Liver (tissue), 9 donors: Measurements from ENCODE around the gene CELF2. TPM values are rescaled to one million over a fixed set of nuclear protein-coding genes. Genes with fewer than 3 reads are reported as not detected.

Experiments
- DNase-seq: peaks from one replicate; pipeline ENCODE4 v3.0.0-alpha.2; 2017; ENCODE audit warnings: low spot score
- H3K27ac ChIP-seq, 2 donors: one replicate each; pipeline ENCODE4 v1.7.0; 2013; ENCODE audit warnings: inconsistent platforms in 2 of 2, low read length in 2 of 2, control low read depth in 1 of 2, low read depth in 1 of 2, mild to moderate bottlenecking in 1 of 2
- H3K27me3 ChIP-seq, 4 donors: one replicate each; pipeline versions ENCODE4 v1.6.1 to v1.7.0; 2013; ENCODE audit warnings: low read length in 3 of 4, inconsistent platforms in 1 of 4, mild to moderate bottlenecking in 1 of 4, moderate library complexity in 1 of 4; ENCODE audit not compliant: control insufficient read depth in 4 of 4, insufficient read depth in 4 of 4
- H3K36me3 ChIP-seq, 4 donors: one replicate each; pipeline versions ENCODE4 v1.6.1 to v1.7.0; 2013; ENCODE audit warnings: low read length in 3 of 4, mild to moderate bottlenecking in 3 of 4, low read depth in 1 of 4, moderate library complexity in 1 of 4; ENCODE audit not compliant: control insufficient read depth in 4 of 4, insufficient read depth in 3 of 4
- H3K4me1 ChIP-seq, 4 donors: one replicate each; pipeline versions ENCODE4 v1.6.1 to v1.7.0; 2013; ENCODE audit warnings: low read length in 3 of 4, mild to moderate bottlenecking in 3 of 4, moderate library complexity in 1 of 4; ENCODE audit not compliant: control insufficient read depth in 4 of 4, insufficient read depth in 4 of 4
- H3K4me3 ChIP-seq, 3 donors: one replicate each; pipeline versions ENCODE4 v1.6.1 to v1.7.0; 2013; ENCODE audit warnings: low read length in 3 of 3, control low read depth in 1 of 3, low read depth in 1 of 3, mild to moderate bottlenecking in 1 of 3
- H3K9ac ChIP-seq, 2 donors: one replicate each; pipeline ENCODE4 v1.7.0; 2013; ENCODE audit warnings: low read length in 2 of 2, mild to moderate bottlenecking in 2 of 2, moderate library complexity in 2 of 2, control low read depth in 1 of 2, low read depth in 1 of 2
- H3K9me3 ChIP-seq, 4 donors: one replicate each; pipeline versions ENCODE4 v1.6.1 to v1.7.0; 2013; ENCODE audit warnings: low read length in 3 of 4; ENCODE audit not compliant: control insufficient read depth in 4 of 4
- ATF3 ChIP-seq: IDR thresholded peaks from 2 replicates; pipeline ENCODE4 v1.6.1; 2016; ENCODE audit warnings: antibody characterized with exemption
- CTCF ChIP-seq: fragments of 150-350 bp; IDR thresholded peaks from 2 replicates; pipeline ENCODE4 v1.5.1; 2017; ENCODE audit warnings: improper control_type of control experiment, low read depth, low read length; ENCODE audit not compliant: missing input control
- EGR1 ChIP-seq, 2 donors: IDR thresholded peaks; 2 replicates each; pipeline ENCODE4 v1.6.1; 2016 to 2018; ENCODE audit warnings: antibody characterized with exemption in 2 of 2, low read depth in 2 of 2
- FOXA1 ChIP-seq: IDR thresholded peaks from 2 replicates; pipeline ENCODE4 v1.6.1; 2016; ENCODE audit warnings: antibody characterized with exemption
- FOXA2 ChIP-seq: IDR thresholded peaks from 2 replicates; pipeline ENCODE4 v1.6.1; 2016; ENCODE audit warnings: antibody characterized with exemption
- GABPA ChIP-seq, 2 donors: IDR thresholded peaks in 1 of 2; conservative IDR thresholded peaks in 1 of 2; 2 replicates each; pipeline ENCODE4 v1.6.1; 2016; ENCODE audit warnings: antibody characterized with exemption in 2 of 2, mild to moderate bottlenecking in 1 of 2, moderate library complexity in 1 of 2
- HNF4A ChIP-seq, 2 donors: conservative IDR thresholded peaks; 2 replicates each; pipeline ENCODE4 v1.6.1; 2016; ENCODE audit warnings: antibody characterized with exemption in 2 of 2, mild to moderate bottlenecking in 2 of 2
- HNF4G ChIP-seq: IDR thresholded peaks from 2 replicates; pipeline ENCODE4 v1.6.1; 2016; ENCODE audit warnings: antibody characterized with exemption
- JUND ChIP-seq, 2 donors: IDR thresholded peaks; 2 replicates each; pipeline ENCODE4 v1.6.1; 2016; ENCODE audit warnings: antibody characterized with exemption in 2 of 2
- NR2F2 ChIP-seq: IDR thresholded peaks from 2 replicates; pipeline ENCODE4 v1.6.1; 2016; ENCODE audit warnings: antibody characterized with exemption
- RAD21 ChIP-seq, 2 donors: IDR thresholded peaks; 2 replicates each; pipeline ENCODE4 v1.6.1; 2016; ENCODE audit warnings: antibody characterized with exemption in 2 of 2, mild to moderate bottlenecking in 2 of 2
- RXRA ChIP-seq, 2 donors: IDR thresholded peaks; 2 replicates each; pipeline ENCODE4 v1.6.1; 2017 to 2018; ENCODE audit warnings: antibody characterized with exemption in 2 of 2, mild to moderate bottlenecking in 1 of 2
- SP1 ChIP-seq: IDR thresholded peaks from 2 replicates; pipeline ENCODE4 v1.6.1; 2018; ENCODE audit warnings: antibody characterized with exemption, mild to moderate bottlenecking
- TAF1 ChIP-seq: conservative IDR thresholded peaks from 2 replicates; pipeline ENCODE4 v1.6.1; 2016; ENCODE audit warnings: antibody characterized with exemption, mild to moderate bottlenecking
- YY1 ChIP-seq: IDR thresholded peaks from 2 replicates; pipeline ENCODE4 v1.6.1; 2016; ENCODE audit warnings: antibody characterized with exemption, mild to moderate bottlenecking
- WGBS: extraction: QIAGEN DNeasy Blood & Tissue Kit; methylation state at CpG from one replicate; pipeline ENCODE4 v1.1.7; 2013; 5-methylcytosine and 5-hydroxymethylcytosine counted together
- polyA plus RNA-seq, 2 donors: library from polyadenylated mRNA; stranded (reverse) in 1 of 2; unstranded in 1 of 2; fragments of 200-250 nt in 1 of 2; fragments of >200 nt in 1 of 2; fragmentation: Nextera tagmentation in 1 of 2; extraction: Ambion mirVana in 1 of 2; gene quantifications; one replicate each; pipeline versions ENCODE4 v1.2.1 to v1.2.3, GENCODE V29; 2013 to 2015
- total RNA-seq, 2 donors: library from RNA; depleted of rRNA; stranded (reverse); fragments of >200 nt; gene quantifications; one replicate each; pipeline ENCODE4 v1.2.3, GENCODE V29; 2014
- TF ChIP-seq, protein P1 (sequence below): IDR thresholded peaks from 2 replicates; pipeline ENCODE4 v1.6.1; 2016; ENCODE audit warnings: antibody characterized with exemption, mild to moderate bottlenecking
- TF ChIP-seq, protein P2 (sequence below): IDR thresholded peaks from 2 replicates; pipeline ENCODE4 v1.6.1; 2016; ENCODE audit warnings: antibody characterized with exemption
- TF ChIP-seq, protein P3 (sequence below): IDR thresholded peaks from 2 replicates; pipeline ENCODE4 v1.6.1; 2016; ENCODE audit warnings: antibody characterized with exemption
- donor health status: healthy.
- donor health status: healthy.
- donor health status: healthy.
- donor health status: healthy.
- donor health status: healthy.

CELF2 gene
- total and polyA plus RNA-seq, 4 donors, result 1.4 to 8.5 (median 5.6) TPM

DNA sequence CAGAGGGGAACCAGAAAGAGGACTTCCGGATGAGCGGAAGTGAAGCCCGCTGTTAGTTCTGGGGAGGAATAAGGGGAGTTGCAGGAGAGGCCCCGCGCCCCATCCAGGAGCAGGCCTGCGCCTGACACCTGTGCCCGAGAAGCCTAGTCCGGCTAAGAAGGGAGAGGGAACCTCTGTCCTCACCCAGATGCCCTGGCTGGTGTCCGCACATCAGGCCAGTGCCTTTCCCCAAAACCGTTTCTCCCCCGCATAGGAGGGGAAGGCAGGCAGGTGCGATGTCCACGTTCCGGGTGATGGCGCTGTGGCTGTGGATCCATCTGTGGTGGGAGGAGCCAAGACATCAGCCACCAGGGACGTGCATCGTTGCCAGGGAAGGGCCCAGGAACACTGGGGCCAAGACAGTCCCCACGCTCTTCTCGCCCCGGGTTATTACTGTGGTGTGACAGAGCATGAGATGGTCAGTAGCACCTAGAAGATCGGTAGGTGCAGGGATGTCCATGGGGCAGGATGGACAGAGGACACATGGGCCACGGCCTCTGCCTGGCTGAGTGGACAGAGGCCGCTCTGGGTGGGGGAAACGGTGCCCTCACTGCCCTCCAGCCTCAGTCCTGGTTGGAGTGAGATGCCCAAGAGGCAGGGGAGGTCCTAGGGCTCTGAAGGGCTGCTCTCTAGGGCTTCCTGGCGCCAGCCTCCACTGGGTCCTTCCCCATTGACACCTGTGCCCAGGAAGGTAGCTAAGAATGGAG is 262.7 kb downstream of the CELF2 start:
- DNase-seq, result no peak
- H3K27me3 ChIP-seq, result no peaks in the 10 kb centered on the region
- H3K9me3 ChIP-seq, result no peaks in the 10 kb centered on the region
- 92% methylated on average over 25 of the region's 25 CpGs for WGBS
- TF ChIP-seq, protein P1, sequence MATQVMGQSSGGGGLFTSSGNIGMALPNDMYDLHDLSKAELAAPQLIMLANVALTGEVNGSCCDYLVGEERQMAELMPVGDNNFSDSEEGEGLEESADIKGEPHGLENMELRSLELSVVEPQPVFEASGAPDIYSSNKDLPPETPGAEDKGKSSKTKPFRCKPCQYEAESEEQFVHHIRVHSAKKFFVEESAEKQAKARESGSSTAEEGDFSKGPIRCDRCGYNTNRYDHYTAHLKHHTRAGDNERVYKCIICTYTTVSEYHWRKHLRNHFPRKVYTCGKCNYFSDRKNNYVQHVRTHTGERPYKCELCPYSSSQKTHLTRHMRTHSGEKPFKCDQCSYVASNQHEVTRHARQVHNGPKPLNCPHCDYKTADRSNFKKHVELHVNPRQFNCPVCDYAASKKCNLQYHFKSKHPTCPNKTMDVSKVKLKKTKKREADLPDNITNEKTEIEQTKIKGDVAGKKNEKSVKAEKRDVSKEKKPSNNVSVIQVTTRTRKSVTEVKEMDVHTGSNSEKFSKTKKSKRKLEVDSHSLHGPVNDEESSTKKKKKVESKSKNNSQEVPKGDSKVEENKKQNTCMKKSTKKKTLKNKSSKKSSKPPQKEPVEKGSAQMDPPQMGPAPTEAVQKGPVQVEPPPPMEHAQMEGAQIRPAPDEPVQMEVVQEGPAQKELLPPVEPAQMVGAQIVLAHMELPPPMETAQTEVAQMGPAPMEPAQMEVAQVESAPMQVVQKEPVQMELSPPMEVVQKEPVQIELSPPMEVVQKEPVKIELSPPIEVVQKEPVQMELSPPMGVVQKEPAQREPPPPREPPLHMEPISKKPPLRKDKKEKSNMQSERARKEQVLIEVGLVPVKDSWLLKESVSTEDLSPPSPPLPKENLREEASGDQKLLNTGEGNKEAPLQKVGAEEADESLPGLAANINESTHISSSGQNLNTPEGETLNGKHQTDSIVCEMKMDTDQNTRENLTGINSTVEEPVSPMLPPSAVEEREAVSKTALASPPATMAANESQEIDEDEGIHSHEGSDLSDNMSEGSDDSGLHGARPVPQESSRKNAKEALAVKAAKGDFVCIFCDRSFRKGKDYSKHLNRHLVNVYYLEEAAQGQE, result no peak
- TF ChIP-seq HNF4G, result no peak
- TF ChIP-seq FOXA2, result no peak
- no peak for TF ChIP-seq CTCF
- no peak for TF ChIP-seq FOXA1
- H3K9ac ChIP-seq, result no peak overlapping the region
- peaks cover 0 to 6% (median 0%) of the 10 kb centered on the region in 4 donors for H3K36me3 ChIP-seq
- no peaks in the 10 kb centered on the region for H3K4me1 ChIP-seq
- H3K27ac ChIP-seq, result no peak overlapping the region
- H3K4me3 ChIP-seq, result no peak overlapping the region

GRCh38 chr10:11282156-11282555 is 264.5 kb downstream of the CELF2 start:
- Histone ChIP-seq H3K9me3 (no peaks in the 10 kb centered on the region), H3K27me3 (no peaks in the 10 kb centered on the region), H3K27ac (no peak overlapping the region), H3K4me3 (no peak overlapping the region), H3K4me1 (no peaks in the 10 kb centered on the region), H3K9ac (no peak overlapping the region), H3K36me3 (no peaks in the 10 kb centered on the region)
- no peak for DNase-seq
- TF ChIP-seq GABPA (IDR thresholded peaks at IDR 0.05 in 1 of 2, conservative IDR thresholded peaks at IDR 0.05 in 1 of 2) (no peak), CTCF (no peak), YY1 (no peak), SP1 (no peak), NR2F2 (no peak), HNF4A (conservative IDR thresholded peaks at IDR 0.05) (no peak), RAD21 (IDR thresholded peaks at IDR 0.05) (no peak), ATF3 (no peak), JUND (IDR thresholded peaks at IDR 0.05) (no peak), TAF1 (no peak), RXRA (IDR thresholded peaks at IDR 0.05) (no peak), FOXA1 (no peak), EGR1 (IDR thresholded peaks at IDR 0.05; ENCODE audit: low read depth in 2 of 2) (no peak)
- TF ChIP-seq, protein P1, result no peak
- TF ChIP-seq, protein P2, sequence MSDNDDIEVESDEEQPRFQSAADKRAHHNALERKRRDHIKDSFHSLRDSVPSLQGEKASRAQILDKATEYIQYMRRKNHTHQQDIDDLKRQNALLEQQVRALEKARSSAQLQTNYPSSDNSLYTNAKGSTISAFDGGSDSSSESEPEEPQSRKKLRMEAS, result no peak
- TF ChIP-seq, protein P3, sequence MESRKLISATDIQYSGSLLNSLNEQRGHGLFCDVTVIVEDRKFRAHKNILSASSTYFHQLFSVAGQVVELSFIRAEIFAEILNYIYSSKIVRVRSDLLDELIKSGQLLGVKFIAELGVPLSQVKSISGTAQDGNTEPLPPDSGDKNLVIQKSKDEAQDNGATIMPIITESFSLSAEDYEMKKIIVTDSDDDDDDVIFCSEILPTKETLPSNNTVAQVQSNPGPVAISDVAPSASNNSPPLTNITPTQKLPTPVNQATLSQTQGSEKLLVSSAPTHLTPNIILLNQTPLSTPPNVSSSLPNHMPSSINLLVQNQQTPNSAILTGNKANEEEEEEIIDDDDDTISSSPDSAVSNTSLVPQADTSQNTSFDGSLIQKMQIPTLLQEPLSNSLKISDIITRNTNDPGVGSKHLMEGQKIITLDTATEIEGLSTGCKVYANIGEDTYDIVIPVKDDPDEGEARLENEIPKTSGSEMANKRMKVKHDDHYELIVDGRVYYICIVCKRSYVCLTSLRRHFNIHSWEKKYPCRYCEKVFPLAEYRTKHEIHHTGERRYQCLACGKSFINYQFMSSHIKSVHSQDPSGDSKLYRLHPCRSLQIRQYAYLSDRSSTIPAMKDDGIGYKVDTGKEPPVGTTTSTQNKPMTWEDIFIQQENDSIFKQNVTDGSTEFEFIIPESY, result no peak
- WGBS, result 77% methylated on average over 9 of the region's 9 CpGs
